SK-N-SH (cell line): ENCODE data around the gene METTL26. TPM values are rescaled to one million over a fixed set of nuclear protein-coding genes. Genes with fewer than 3 reads are reported as not detected.

Source experiments
- CTCF ChIA-PET: fragments of 300-600, 350-600 bp; formaldehyde crosslinking; extraction: SDS; loops from one replicate; lab custom pipeline; 2021; lab: Yijun Ruan, JAX
- POLR2A ChIA-PET: fragments of 350-600 bp; sonication (Branson Sonifier 250); formaldehyde crosslinking; extraction: SDS; loops from one replicate; lab custom pipeline; 2020; ENCODE audit warnings: antibody characterized with exemption, inconsistent platforms; lab: Yijun Ruan, JAX
- DNase-seq: peaks from one replicate; pipeline ENCODE4 v3.0.0; 2012
- H2AFZ ChIP-seq: fragments of 200-600 bp; sonication (generic); 2 replicates; pipeline ENCODE4 v1.8.1; 2016; ENCODE audit warnings: antibody characterized with exemption, mild to moderate bottlenecking, low read depth
- H3F3A ChIP-seq: fragments of 200-600 bp; sonication (generic); replicated peaks from 2 replicates; pipeline ENCODE3; 2016; ENCODE audit warnings: antibody characterized with exemption, mild to moderate bottlenecking; ENCODE audit not compliant: insufficient read depth
- H3K27ac ChIP-seq, 2 experiments: fragments of 200-500 bp in 1 of 2; fragments of 200-600 bp in 1 of 2; sonication (Bioruptor generic) in 1 of 2; sonication (generic), shearing (Covaris generic) in 1 of 2; 2 replicates each; pipeline versions ENCODE4 v1.5.1 to v1.6.1; 2014 to 2016; ENCODE audit warnings: low read depth in 2 of 2, inconsistent platforms in 1 of 2, low read length in 1 of 2, mild to moderate bottlenecking in 1 of 2, mixed read lengths in 1 of 2
- H3K27me3 ChIP-seq: fragments of 200-600 bp; sonication (generic), shearing (Covaris generic); 2 replicates; pipeline ENCODE4 v1.6.1; 2016; ENCODE audit warnings: mixed run types; ENCODE audit not compliant: insufficient read depth
- H3K36me3 ChIP-seq, 2 experiments: fragments of 200-500 bp in 1 of 2; fragments of 200-600 bp in 1 of 2; sonication (Bioruptor generic) in 1 of 2; sonication (generic) in 1 of 2; replicated peaks in 1 of 2; 2 replicates each; pipeline versions ENCODE3 to v1.5.1; 2014 to 2016; ENCODE audit warnings: low read length in 1 of 2, mild to moderate bottlenecking in 1 of 2; ENCODE audit not compliant: insufficient read depth in 2 of 2, control insufficient read depth in 1 of 2
- H3K4me1 ChIP-seq, 2 experiments: fragments of 200-500 bp in 1 of 2; fragments of 200-600 bp in 1 of 2; sonication (Bioruptor generic) in 1 of 2; sonication (generic), shearing (Covaris generic) in 1 of 2; 2 replicates each; pipeline versions ENCODE4 v1.5.1 to v1.6.1; 2014 to 2016; ENCODE audit warnings: low read depth in 1 of 2, low read length in 1 of 2, mixed run types in 1 of 2; ENCODE audit not compliant: insufficient read depth in 2 of 2, control insufficient read depth in 1 of 2
- H3K4me2 ChIP-seq: fragments of 200-600 bp; sonication (generic), shearing (Covaris generic); 2 replicates; pipeline ENCODE4 v1.6.1; 2017; ENCODE audit warnings: mixed run types
- H3K4me3 ChIP-seq, 2 experiments: fragments of 200-500 bp in 1 of 2; fragments of 200-600 bp in 1 of 2; sonication (Bioruptor generic) in 1 of 2; sonication (generic), shearing (Covaris generic) in 1 of 2; 2 replicates each; pipeline versions ENCODE4 v1.5.1 to v1.8.1; 2014 to 2016; ENCODE audit warnings: low read depth in 2 of 2, inconsistent platforms in 1 of 2, low read length in 1 of 2, mild to moderate bottlenecking in 1 of 2, mixed read lengths in 1 of 2, moderate library complexity in 1 of 2
- H3K79me2 ChIP-seq: fragments of 200-600 bp; sonication (generic); 2 replicates; pipeline ENCODE4 v1.8.1; 2017; ENCODE audit warnings: mild to moderate bottlenecking; ENCODE audit not compliant: insufficient read depth
- H3K9ac ChIP-seq: fragments of 200-600 bp; sonication (generic); 2 replicates; pipeline ENCODE4 v1.6.1; 2017; ENCODE audit warnings: mixed run types
- H3K9me2 ChIP-seq: fragments of 200-600 bp; sonication (generic); 2 replicates; pipeline ENCODE4 v1.6.1; 2017; ENCODE audit warnings: mixed run types
- H3K9me3 ChIP-seq: fragments of 200-600 bp; sonication (generic); 2 replicates; pipeline ENCODE4 v1.6.1; 2017; ENCODE audit warnings: mixed run types, mild to moderate bottlenecking, moderate library complexity
- H4K20me1 ChIP-seq: fragments of 200-600 bp; sonication (generic); 2 replicates; pipeline ENCODE4 v1.6.1; 2017; ENCODE audit warnings: mild to moderate bottlenecking, mixed run types; ENCODE audit not compliant: insufficient read depth
- CHD2 ChIP-seq: fragments of 150-350 bp; IDR thresholded peaks from 2 replicates; pipeline ENCODE4 v1.6.1; 2018; ENCODE audit warnings: low read length; ENCODE audit not compliant: partially characterized antibody
- FOXM1 ChIP-seq: IDR thresholded peaks from 2 replicates; pipeline ENCODE4 v1.4.0; 2012; ENCODE audit warnings: low read depth, mild to moderate bottlenecking
- JUND ChIP-seq: IDR thresholded peaks from 2 replicates; pipeline ENCODE4 v1.4.0; 2012
- NFIC ChIP-seq: IDR thresholded peaks from 2 replicates; pipeline ENCODE4 v1.4.0; 2012; ENCODE audit warnings: borderline replicate concordance
- NRF1 ChIP-seq: IDR thresholded peaks from 2 replicates; pipeline ENCODE4 v1.6.1; 2012; ENCODE audit warnings: low read depth, mild to moderate bottlenecking, low read length
- RAD21 ChIP-seq: IDR thresholded peaks from 2 replicates; pipeline ENCODE4 v1.6.1; 2012; ENCODE audit warnings: mild to moderate bottlenecking, low read length
- SIN3A ChIP-seq: IDR thresholded peaks from 2 replicates; pipeline ENCODE4 v1.6.1; 2012; ENCODE audit warnings: low read depth, mild to moderate bottlenecking, low read length, moderate library complexity, borderline replicate concordance
- YY1 ChIP-seq: IDR thresholded peaks from 2 replicates; pipeline ENCODE4 v1.4.0; 2012; ENCODE audit warnings: low read depth, mild to moderate bottlenecking
- WGBS: methylation state at CpG from one replicate; pipeline ENCODE4 v1.1.6; 2017; ENCODE audit warnings: low lambda C conversion rate; 5-methylcytosine and 5-hydroxymethylcytosine counted together
- polyA plus RNA-seq, 3 experiments: library from polyadenylated mRNA; depleted of rRNA; stranded (reverse); fragments of >200 nt; gene quantifications; 2 replicates each; pipeline ENCODE4 v1.2.3, GENCODE V29; 2012
- TF ChIP-seq, protein P1 (sequence below): IDR thresholded peaks from 2 replicates; pipeline ENCODE4; 2012
- TF ChIP-seq, protein P2 (sequence below): fragments of 200-600 bp; sonication (generic); IDR thresholded peaks from 2 replicates; pipeline ENCODE4 v1.6.1; 2017; ENCODE audit warnings: antibody characterized with exemption, mild to moderate bottlenecking, moderate library complexity
- TF ChIP-seq, protein P3 (sequence below): IDR thresholded peaks from 2 replicates; pipeline ENCODE4 v1.6.1; 2012; ENCODE audit warnings: mild to moderate bottlenecking, low read depth, low read length, moderate library complexity
- TF ChIP-seq, protein P4 (sequence below): fragments of 150-350 bp; IDR thresholded peaks from 2 replicates; pipeline ENCODE4 v1.6.1; 2017; ENCODE audit warnings: antibody characterized with exemption, low read length, low read depth, borderline replicate concordance

METTL26 gene
- polyA plus RNA-seq, 1 of the 3 experiments (the other 2 are of a cell fraction): 167 TPM

DNA sequence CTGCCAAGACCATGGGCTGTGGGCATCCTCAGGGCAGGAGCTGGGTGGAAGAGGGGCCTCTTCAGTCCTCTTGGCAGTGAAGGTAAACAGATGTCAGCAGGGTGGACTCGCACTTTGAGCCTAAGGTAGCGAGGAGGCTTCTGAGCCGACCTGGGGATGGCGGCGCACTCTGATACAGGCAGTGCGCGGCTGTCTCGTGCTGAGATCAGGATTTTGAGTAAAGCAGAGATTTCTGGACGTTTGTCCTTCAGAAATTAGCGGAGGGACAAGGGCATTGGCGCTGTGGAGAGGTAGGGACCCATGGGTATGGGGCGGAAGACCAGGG lies 39.4 kb downstream of the METTL26 start:
- Histone ChIP-seq H3K9me2 (no peaks in the 10 kb centered on the region), H3K9me3 (no peaks in the 10 kb centered on the region), H3F3A (peaks cover 5% of the 10 kb centered on the region), H3K27ac (no peak overlapping the region)
- TF ChIP-seq SIN3A: no peak
- TF ChIP-seq YY1: no peak
- TF ChIP-seq, protein P1, sequence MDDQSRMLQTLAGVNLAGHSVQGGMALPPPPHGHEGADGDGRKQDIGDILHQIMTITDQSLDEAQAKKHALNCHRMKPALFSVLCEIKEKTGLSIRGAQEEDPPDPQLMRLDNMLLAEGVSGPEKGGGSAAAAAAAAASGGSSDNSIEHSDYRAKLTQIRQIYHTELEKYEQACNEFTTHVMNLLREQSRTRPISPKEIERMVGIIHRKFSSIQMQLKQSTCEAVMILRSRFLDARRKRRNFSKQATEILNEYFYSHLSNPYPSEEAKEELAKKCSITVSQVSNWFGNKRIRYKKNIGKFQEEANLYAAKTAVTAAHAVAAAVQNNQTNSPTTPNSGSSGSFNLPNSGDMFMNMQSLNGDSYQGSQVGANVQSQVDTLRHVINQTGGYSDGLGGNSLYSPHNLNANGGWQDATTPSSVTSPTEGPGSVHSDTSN: no peak
- TF ChIP-seq, all 33 proteins: peak for 0
- H3K4me3 ChIP-seq: no peak overlapping the region
- H3K79me2 ChIP-seq: peaks cover 65% of the 10 kb centered on the region
- no peak overlapping the region for H3K9ac ChIP-seq
- no peak for DNase-seq
- ChIA-PET CTCF (no interaction called here), POLR2A (no interaction called here)
- peaks cover 0 to 6% of the 10 kb centered on the region in 2 experiments; a peak in 1 of 4 replicates for H3K4me1 ChIP-seq
- 95% methylated on average over 12 of the region's 12 CpGs for WGBS
- no peak overlapping the region for H3K4me2 ChIP-seq
- H2AFZ ChIP-seq: no peak overlapping the region
- no peaks in the 10 kb centered on the region for H3K27me3 ChIP-seq
- peaks cover 42% of the 10 kb centered on the region for H4K20me1 ChIP-seq
- peaks cover 0 to 2% of the 10 kb centered on the region in 2 experiments for H3K36me3 ChIP-seq

DNA sequence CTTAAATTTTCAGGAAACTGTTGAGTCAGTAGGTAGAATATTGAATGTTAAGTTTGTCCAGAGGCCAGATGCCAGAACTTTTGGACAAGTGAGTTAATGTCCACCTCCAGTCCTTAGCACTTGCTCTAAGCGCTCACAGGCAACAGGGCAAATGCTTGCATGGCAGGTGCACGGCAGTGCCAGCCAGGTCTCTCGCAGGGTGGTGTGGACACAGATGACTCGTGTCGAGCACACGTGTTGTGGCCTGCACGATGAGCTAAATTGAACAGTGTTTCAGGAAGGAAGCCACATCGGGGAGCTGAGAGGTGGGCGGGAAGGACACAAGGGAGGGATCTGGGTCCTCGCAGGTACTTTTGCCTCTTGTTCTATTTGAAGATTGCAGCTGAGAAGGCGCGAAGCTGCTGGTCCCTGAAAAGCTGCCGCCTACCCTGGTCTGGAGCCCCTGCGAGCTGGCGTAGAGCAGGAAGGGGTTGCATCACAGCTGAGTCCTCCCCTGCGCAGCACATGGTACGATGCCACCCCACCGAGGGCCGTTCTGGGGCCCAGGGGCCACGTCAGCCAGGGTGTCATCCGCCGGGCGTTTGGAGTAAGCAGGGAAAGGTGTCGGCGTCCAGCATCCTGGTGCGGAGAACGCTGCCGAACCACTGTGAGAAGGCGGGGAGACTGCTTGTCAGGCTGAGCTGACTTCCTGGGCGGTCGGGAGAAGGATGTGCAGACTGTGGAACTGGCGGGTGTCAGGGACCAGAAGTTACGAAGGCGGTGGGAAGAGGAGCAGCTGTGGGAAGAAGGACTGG lies 40.0 kb downstream of the METTL26 start:
- ChIA-PET POLR2A (interaction anchor here (0.9 kb wide), 1 partner anchor 70 kb away, joined by 4 read pairs; no protein-coding TSS in a partner anchor), CTCF (interaction anchor here (0.9 kb wide), 1 partner anchor 28 kb away, joined by 3 read pairs; no protein-coding TSS in a partner anchor)
- Histone ChIP-seq H4K20me1 (peaks cover 47% of the 10 kb centered on the region), H2AFZ (no peak overlapping the region), H3K9ac (no peak overlapping the region), H3K4me2 (no peak overlapping the region), H3K27ac (no peak overlapping the region), H3K4me1 (peaks cover 0 to 5% of the 10 kb centered on the region in 2 experiments; a peak in 1 of 4 replicates), H3K27me3 (no peaks in the 10 kb centered on the region), H3K9me3 (no peaks in the 10 kb centered on the region), H3K36me3 (peaks cover 0 to 2% of the 10 kb centered on the region in 2 experiments), H3K79me2 (peaks cover 67% of the 10 kb centered on the region), H3F3A (peaks cover 5% of the 10 kb centered on the region), H3K4me3 (no peak overlapping the region), H3K9me2 (no peaks in the 10 kb centered on the region)
- DNase-seq: no peak
- no peak for TF ChIP-seq NRF1
- no peak for TF ChIP-seq YY1
- TF ChIP-seq, protein P2, sequence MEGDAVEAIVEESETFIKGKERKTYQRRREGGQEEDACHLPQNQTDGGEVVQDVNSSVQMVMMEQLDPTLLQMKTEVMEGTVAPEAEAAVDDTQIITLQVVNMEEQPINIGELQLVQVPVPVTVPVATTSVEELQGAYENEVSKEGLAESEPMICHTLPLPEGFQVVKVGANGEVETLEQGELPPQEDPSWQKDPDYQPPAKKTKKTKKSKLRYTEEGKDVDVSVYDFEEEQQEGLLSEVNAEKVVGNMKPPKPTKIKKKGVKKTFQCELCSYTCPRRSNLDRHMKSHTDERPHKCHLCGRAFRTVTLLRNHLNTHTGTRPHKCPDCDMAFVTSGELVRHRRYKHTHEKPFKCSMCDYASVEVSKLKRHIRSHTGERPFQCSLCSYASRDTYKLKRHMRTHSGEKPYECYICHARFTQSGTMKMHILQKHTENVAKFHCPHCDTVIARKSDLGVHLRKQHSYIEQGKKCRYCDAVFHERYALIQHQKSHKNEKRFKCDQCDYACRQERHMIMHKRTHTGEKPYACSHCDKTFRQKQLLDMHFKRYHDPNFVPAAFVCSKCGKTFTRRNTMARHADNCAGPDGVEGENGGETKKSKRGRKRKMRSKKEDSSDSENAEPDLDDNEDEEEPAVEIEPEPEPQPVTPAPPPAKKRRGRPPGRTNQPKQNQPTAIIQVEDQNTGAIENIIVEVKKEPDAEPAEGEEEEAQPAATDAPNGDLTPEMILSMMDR: no peak
- TF ChIP-seq RAD21: no peak
- 96% methylated on average over 34 of the region's 34 CpGs for WGBS

DNA sequence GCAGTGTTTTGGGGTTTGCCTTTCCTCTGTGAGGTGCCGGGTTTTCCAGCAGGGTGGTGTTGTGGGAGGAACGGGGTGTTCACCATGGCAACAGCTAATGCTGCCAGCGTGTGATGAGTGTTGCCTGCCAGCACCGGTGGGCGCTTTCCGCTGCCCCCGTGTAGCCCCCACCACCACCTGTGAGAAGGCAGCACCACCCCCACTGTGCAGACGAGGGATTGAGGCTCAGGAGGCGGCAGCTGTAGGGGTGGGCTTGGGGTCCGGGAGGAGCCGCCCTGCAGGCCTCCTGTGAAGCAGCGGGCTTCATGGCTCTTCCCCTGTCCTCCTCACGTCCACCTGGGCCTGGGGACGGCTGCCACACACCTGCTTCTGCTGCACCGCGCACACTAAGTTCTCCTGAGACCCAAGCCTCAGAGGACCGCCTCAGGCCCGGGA lies 41.0 kb downstream of the METTL26 start:
- Histone ChIP-seq H4K20me1 (peaks cover 52% of the 10 kb centered on the region), H3K79me2 (peaks cover 75% of the 10 kb centered on the region)
- POLR2A ChIA-PET: no interaction called here
- TF ChIP-seq NFIC (no peak), CHD2 (no peak), FOXM1 (no peak), JUND (no peak)
- TF ChIP-seq, protein P3, sequence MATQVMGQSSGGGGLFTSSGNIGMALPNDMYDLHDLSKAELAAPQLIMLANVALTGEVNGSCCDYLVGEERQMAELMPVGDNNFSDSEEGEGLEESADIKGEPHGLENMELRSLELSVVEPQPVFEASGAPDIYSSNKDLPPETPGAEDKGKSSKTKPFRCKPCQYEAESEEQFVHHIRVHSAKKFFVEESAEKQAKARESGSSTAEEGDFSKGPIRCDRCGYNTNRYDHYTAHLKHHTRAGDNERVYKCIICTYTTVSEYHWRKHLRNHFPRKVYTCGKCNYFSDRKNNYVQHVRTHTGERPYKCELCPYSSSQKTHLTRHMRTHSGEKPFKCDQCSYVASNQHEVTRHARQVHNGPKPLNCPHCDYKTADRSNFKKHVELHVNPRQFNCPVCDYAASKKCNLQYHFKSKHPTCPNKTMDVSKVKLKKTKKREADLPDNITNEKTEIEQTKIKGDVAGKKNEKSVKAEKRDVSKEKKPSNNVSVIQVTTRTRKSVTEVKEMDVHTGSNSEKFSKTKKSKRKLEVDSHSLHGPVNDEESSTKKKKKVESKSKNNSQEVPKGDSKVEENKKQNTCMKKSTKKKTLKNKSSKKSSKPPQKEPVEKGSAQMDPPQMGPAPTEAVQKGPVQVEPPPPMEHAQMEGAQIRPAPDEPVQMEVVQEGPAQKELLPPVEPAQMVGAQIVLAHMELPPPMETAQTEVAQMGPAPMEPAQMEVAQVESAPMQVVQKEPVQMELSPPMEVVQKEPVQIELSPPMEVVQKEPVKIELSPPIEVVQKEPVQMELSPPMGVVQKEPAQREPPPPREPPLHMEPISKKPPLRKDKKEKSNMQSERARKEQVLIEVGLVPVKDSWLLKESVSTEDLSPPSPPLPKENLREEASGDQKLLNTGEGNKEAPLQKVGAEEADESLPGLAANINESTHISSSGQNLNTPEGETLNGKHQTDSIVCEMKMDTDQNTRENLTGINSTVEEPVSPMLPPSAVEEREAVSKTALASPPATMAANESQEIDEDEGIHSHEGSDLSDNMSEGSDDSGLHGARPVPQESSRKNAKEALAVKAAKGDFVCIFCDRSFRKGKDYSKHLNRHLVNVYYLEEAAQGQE: no peak
- TF ChIP-seq, protein P4, sequence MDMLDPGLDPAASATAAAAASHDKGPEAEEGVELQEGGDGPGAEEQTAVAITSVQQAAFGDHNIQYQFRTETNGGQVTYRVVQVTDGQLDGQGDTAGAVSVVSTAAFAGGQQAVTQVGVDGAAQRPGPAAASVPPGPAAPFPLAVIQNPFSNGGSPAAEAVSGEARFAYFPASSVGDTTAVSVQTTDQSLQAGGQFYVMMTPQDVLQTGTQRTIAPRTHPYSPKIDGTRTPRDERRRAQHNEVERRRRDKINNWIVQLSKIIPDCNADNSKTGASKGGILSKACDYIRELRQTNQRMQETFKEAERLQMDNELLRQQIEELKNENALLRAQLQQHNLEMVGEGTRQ: no peak

More for the DNA sequence above, 41.0 kb downstream of the METTL26 start:
- H3K4me1 ChIP-seq: peaks cover 0 to 8% of the 10 kb centered on the region in 2 experiments; a peak in 1 of 4 replicates
- H3F3A ChIP-seq: peaks cover 2% of the 10 kb centered on the region
- H3K27me3 ChIP-seq: no peaks in the 10 kb centered on the region
- H3K4me3 ChIP-seq: no peak overlapping the region
- no peak overlapping the region for H3K9ac ChIP-seq
- no peaks in the 10 kb centered on the region for H3K9me3 ChIP-seq
- H3K4me2 ChIP-seq: no peak overlapping the region
- H2AFZ ChIP-seq: no peak overlapping the region
- H3K36me3 ChIP-seq: peaks cover 0 to 2% of the 10 kb centered on the region in 2 experiments
- WGBS: 91% methylated on average over 6 of the region's 18 CpGs
- CTCF ChIA-PET: no interaction called here
- no peak overlapping the region for H3K27ac ChIP-seq
- no peak for DNase-seq
- no peaks in the 10 kb centered on the region for H3K9me2 ChIP-seq
